HCT116 (cell line): ENCODE measurements around the gene CSTF2. TPM values are rescaled to one million over a fixed set of nuclear protein-coding genes. Genes with fewer than 3 reads are reported as not detected.

Source experiments
- ATAC-seq: fragments of 200-7000 bp; cut with Tn5 transposase; 2 replicates; pipeline ENCODE4 v1.9.1; 2020; ENCODE audit warnings: mild to moderate bottlenecking, moderate library complexity
- BruUV-seq: library from RNA; stranded (reverse); fragments of 400-500 nt; replicated peaks from 2 replicates; lab custom pipeline; 2021; lab: Mats Ljungman, UMichigan
- CTCF ChIA-PET: fragments of 300-600 bp; sonication (Branson Sonifier 250); formaldehyde crosslinking; loops from one replicate; lab custom pipeline; 2021; ENCODE audit warnings: antibody characterized with exemption; lab: Charles Lee
- POLR2A ChIA-PET: fragments of 300-600, 350-600 bp; sonication (Branson Sonifier 250); formaldehyde crosslinking; loops from one replicate; lab custom pipeline; 2021; ENCODE audit warnings: antibody characterized with exemption; lab: Charles Lee
- RAD21 ChIA-PET, 2 experiments: fragments of 300-600 bp; sonication (Branson Sonifier 250); formaldehyde crosslinking; loops; one replicate each; lab custom pipeline; 2023; ENCODE audit warnings: low total read pairs in 2 of 2; ENCODE audit not compliant: uncharacterized antibody in 2 of 2, unreplicated experiment in 2 of 2, low non-redundant PET in 1 of 2; lab: Charles Lee
- DNase-seq: peaks from one replicate; pipeline ENCODE4 v3.0.0-alpha.2; 2010; ENCODE audit warnings: low read depth, low spot score
- H2AFZ ChIP-seq: fragments of 200-600 bp; shearing (Covaris generic), sonication (generic); 2 replicates; pipeline ENCODE4 v1.6.1; 2017; ENCODE audit warnings: low read depth, mixed run types, mixed read lengths, antibody characterized with exemption, low read length; ENCODE audit not compliant: poor library complexity, severe bottlenecking
- H3K27ac ChIP-seq: 2 replicates; pipeline ENCODE4 v1.5.1; 2012; ENCODE audit warnings: low read depth, low read length
- H3K27me3 ChIP-seq: fragments of 200-600 bp; sonication (generic); 2 replicates; pipeline ENCODE4 v1.6.1; 2016; ENCODE audit warnings: mixed run types, low read length, mixed read lengths; ENCODE audit not compliant: insufficient read depth
- H3K36me3 ChIP-seq, 2 experiments: fragments of 200-500 bp in 1 of 2; fragments of 200-600 bp in 1 of 2; sonication (Bioruptor generic) in 1 of 2; sonication (generic) in 1 of 2; 2 replicates each; pipeline versions ENCODE4 v1.5.1 to v1.6.1; 2014 to 2016; ENCODE audit warnings: low read length in 2 of 2, inconsistent platforms in 1 of 2, mixed read lengths in 1 of 2, mixed run types in 1 of 2; ENCODE audit not compliant: insufficient read depth in 2 of 2, control insufficient read depth in 1 of 2
- H3K4me1 ChIP-seq, 2 experiments: fragments of 200-600 bp in 1 of 2; sonication (generic) in 1 of 2; 2 replicates each; pipeline versions ENCODE4 v1.5.1 to v1.6.1; 2012 to 2017; ENCODE audit warnings: low read length in 2 of 2, inconsistent platforms in 1 of 2, mild to moderate bottlenecking in 1 of 2, mixed read lengths in 1 of 2, mixed run types in 1 of 2, moderate library complexity in 1 of 2; ENCODE audit not compliant: insufficient read depth in 2 of 2, control insufficient read depth in 1 of 2
- H3K4me2 ChIP-seq: fragments of 200-600 bp; sonication (generic); 2 replicates; pipeline ENCODE4 v1.6.1; 2017; ENCODE audit warnings: mixed run types, low read length, mixed read lengths
- H3K4me3 ChIP-seq, 2 experiments: fragments of 200-600 bp in 1 of 2; sonication (generic) in 1 of 2; replicated peaks in 1 of 2; 2 replicates each; pipeline ENCODE4 v1.5.1; 2011 to 2016; ENCODE audit warnings: low read length in 2 of 2, control low read depth in 1 of 2, low read depth in 1 of 2, mild to moderate bottlenecking in 1 of 2, mixed read lengths in 1 of 2, mixed run types in 1 of 2
- H3K79me2 ChIP-seq: fragments of 200-600 bp; sonication (generic); 2 replicates; pipeline ENCODE4 v1.6.1; 2017; ENCODE audit warnings: mild to moderate bottlenecking, mixed run types, low read length, moderate library complexity, mixed read lengths; ENCODE audit not compliant: insufficient read depth
- H3K9ac ChIP-seq: fragments of 200-600 bp; sonication (generic); 2 replicates; pipeline ENCODE4 v1.6.1; 2016; ENCODE audit warnings: low read length, mixed read lengths
- H3K9me2 ChIP-seq: fragments of 200-600 bp; sonication (generic), shearing (Covaris generic); 2 replicates; pipeline ENCODE4 v1.6.1; 2017; ENCODE audit warnings: mixed run types, mild to moderate bottlenecking, moderate library complexity; ENCODE audit not compliant: insufficient read depth
- H3K9me3 ChIP-seq, 2 experiments: fragments of 200-500 bp in 1 of 2; fragments of 200-600 bp in 1 of 2; sonication (Bioruptor generic) in 1 of 2; sonication (generic) in 1 of 2; 2 replicates each; pipeline ENCODE4 v1.6.1; 2014 to 2017; ENCODE audit warnings: low read length in 2 of 2, mixed read lengths in 2 of 2, inconsistent platforms in 1 of 2, low read depth in 1 of 2, mild to moderate bottlenecking in 1 of 2, mixed run types in 1 of 2, moderate library complexity in 1 of 2; ENCODE audit not compliant: control insufficient read depth in 1 of 2, insufficient read depth in 1 of 2
- H4K20me1 ChIP-seq: fragments of 200-600 bp; sonication (generic), shearing (Covaris generic); 2 replicates; pipeline ENCODE4 v1.6.1; 2017; ENCODE audit warnings: mixed run types, mild to moderate bottlenecking, moderate library complexity; ENCODE audit not compliant: insufficient read depth
- ATF3 ChIP-seq: IDR thresholded peaks from 2 replicates; pipeline ENCODE4 v1.6.1; 2012
- CBX3 ChIP-seq: IDR thresholded peaks from 2 replicates; pipeline ENCODE4 v1.6.1; 2012; ENCODE audit warnings: low read depth
- EZH2 ChIP-seq: fragments of 200-600 bp; sonication (generic); IDR thresholded peaks from 2 replicates; pipeline ENCODE4 v1.6.1; 2017; ENCODE audit warnings: antibody characterized with exemption, mixed run types
- EZH2phosphoT487 ChIP-seq: fragments of 200-600 bp; IDR thresholded peaks from 2 replicates; pipeline ENCODE4 v1.6.1; 2018; ENCODE audit warnings: antibody characterized with exemption, borderline replicate concordance
- JUND ChIP-seq: IDR thresholded peaks from 2 replicates; pipeline ENCODE4 v1.6.1; 2012
- POLR2AphosphoS5 ChIP-seq: IDR thresholded peaks from 2 replicates; pipeline ENCODE4 v1.6.1; 2011; ENCODE audit warnings: mild to moderate bottlenecking, low read depth, low read length, moderate library complexity
- SIN3A ChIP-seq: IDR thresholded peaks from 2 replicates; pipeline ENCODE4 v1.6.1; 2012; ENCODE audit warnings: low read depth
- SRF ChIP-seq: IDR thresholded peaks from 2 replicates; pipeline ENCODE4 v1.6.1; 2012; ENCODE audit warnings: low read depth
- TCF7L2 ChIP-seq: IDR thresholded peaks from 2 replicates; pipeline ENCODE4 v1.7.0; 2011; ENCODE audit warnings: borderline replicate concordance, inconsistent platforms; ENCODE audit not compliant: insufficient read depth, insufficient read length; ENCODE audit errors: extremely low read depth
- YY1 ChIP-seq: IDR thresholded peaks from 2 replicates; pipeline ENCODE4 v1.6.1; 2011; ENCODE audit warnings: low read length, low read depth, moderate library complexity, mild to moderate bottlenecking; ENCODE audit not compliant: insufficient replicate concordance; ENCODE audit errors: extremely low read depth
- ZFX ChIP-seq: fragments of 450-650 bp; IDR thresholded peaks from 2 replicates; pipeline ENCODE4 v1.6.1; 2017
- ZNF274 ChIP-seq: fragments of 200-500 bp; sonication (Bioruptor generic); IDR thresholded peaks from 2 replicates; pipeline ENCODE4 v1.6.1; 2014; ENCODE audit warnings: mild to moderate bottlenecking, low read depth, low read length, inconsistent platforms
- intact Hi-C: fragments of 100-400 bp; cut with micrococcal nuclease; formaldehyde crosslinking; loops from 2 replicates; pipeline ENCODE4 v1.10.0; 2022
- total RNA-seq: library from RNA; stranded (reverse); gene quantifications from one replicate; pipeline ENCODE4 v1.2.1, GENCODE V29; 2021; ENCODE audit not compliant: unreplicated experiment
- TF ChIP-seq, protein P1 (sequence below): IDR thresholded peaks from 2 replicates; pipeline ENCODE4 v1.6.1; 2011; ENCODE audit warnings: mild to moderate bottlenecking, low read length, moderate library complexity; ENCODE audit not compliant: insufficient replicate concordance; ENCODE audit errors: extremely low read depth

CSTF2 gene
- total RNA-seq, 1 experiment from 2014 or later, result 34.1 TPM

DNA sequence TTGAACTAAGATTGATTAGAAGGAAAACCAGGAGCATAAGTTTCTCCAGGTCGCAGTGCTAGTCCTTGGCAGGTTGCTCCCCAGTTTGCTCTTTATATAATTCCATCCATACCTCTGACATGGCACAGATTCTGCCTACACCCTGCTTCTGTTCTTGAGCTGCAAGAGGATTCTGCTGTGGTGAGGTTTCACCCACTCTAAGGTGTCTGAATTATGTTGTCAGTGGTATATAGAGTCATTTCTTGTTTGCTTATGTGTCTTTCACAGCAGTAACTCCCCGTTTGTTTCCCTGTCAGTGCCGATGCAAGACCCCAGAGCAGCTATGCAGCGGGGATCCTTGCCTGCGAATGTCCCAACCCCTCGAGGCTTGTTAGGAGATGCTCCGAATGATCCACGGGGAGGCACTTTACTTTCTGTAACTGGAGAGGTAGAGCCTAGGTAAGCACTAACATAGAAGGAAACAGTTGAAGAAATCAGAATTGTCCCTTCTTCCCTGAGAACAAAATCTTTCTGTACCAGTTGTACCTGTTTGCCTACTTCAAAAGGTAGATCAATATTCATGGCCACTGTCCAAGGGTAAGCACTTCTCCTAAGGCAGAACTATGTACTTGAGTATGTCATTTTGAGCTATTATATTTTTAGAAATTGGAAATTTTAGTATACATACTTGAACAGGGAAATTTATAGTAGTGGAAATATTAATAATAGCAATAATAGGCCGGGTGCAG, 11.2 kb downstream of the CSTF2 start:
- Histone ChIP-seq H2AFZ (no peak overlapping the region), H3K9me2 (no peaks in the 10 kb centered on the region), H3K4me3 (no peak overlapping the region), H3K27ac (no peak overlapping the region), H3K9me3 (no peaks in the 10 kb centered on the region), H3K36me3 (peaks cover 0 to 5% of the 10 kb centered on the region in 2 experiments; a peak in 3 of 4 replicates), H3K4me2 (no peak overlapping the region), H3K27me3 (no peaks in the 10 kb centered on the region), H3K79me2 (no peaks in the 10 kb centered on the region), H4K20me1 (no peaks in the 10 kb centered on the region), H3K9ac (no peak overlapping the region), H3K4me1 (no peaks in the 10 kb centered on the region)
- TF ChIP-seq ZFX (no peak), POLR2AphosphoS5 (no peak), ATF3 (no peak), SIN3A (no peak), JUND (no peak), TCF7L2 (no peak), SRF (no peak)
- DNase-seq (no peak), ATAC-seq (no peak)
- intact Hi-C loops, result no loop called here
- ChIA-PET POLR2A (no interaction called here), CTCF (no interaction called here), RAD21 (no interaction called here)
- BruUV-seq, result no TSS peak

GRCh38 chrX:100850317-100850716, 30.1 kb downstream of the CSTF2 start:
- H3K9ac ChIP-seq, result no peak overlapping the region
- H3K4me3 ChIP-seq, result no peak overlapping the region
- H3K36me3 ChIP-seq, result no peaks in the 10 kb centered on the region
- H3K9me3 ChIP-seq, result no peaks in the 10 kb centered on the region
- RAD21 ChIA-PET, result no interaction called here
- intact Hi-C loops, result no loop called here
- no peak for DNase-seq
- no peaks in the 10 kb centered on the region for H3K4me1 ChIP-seq
- BruUV-seq, result no TSS peak
- ATAC-seq, result no peak
- H3K4me2 ChIP-seq, result no peak overlapping the region
- no peaks in the 10 kb centered on the region for H3K79me2 ChIP-seq
- H3K27ac ChIP-seq, result no peak overlapping the region
- no peaks in the 10 kb centered on the region for H3K9me2 ChIP-seq
- H2AFZ ChIP-seq, result no peak overlapping the region
- POLR2A ChIA-PET, result no interaction called here
- no peaks in the 10 kb centered on the region for H4K20me1 ChIP-seq
- no peaks in the 10 kb centered on the region for H3K27me3 ChIP-seq
- CTCF ChIA-PET, result no interaction called here
- TF ChIP-seq YY1 (no peak), SRF (no peak), ZNF274 (no peak), POLR2AphosphoS5 (no peak), EZH2phosphoT487 (no peak), CBX3 (no peak), EZH2 (no peak)
- TF ChIP-seq, protein P1, sequence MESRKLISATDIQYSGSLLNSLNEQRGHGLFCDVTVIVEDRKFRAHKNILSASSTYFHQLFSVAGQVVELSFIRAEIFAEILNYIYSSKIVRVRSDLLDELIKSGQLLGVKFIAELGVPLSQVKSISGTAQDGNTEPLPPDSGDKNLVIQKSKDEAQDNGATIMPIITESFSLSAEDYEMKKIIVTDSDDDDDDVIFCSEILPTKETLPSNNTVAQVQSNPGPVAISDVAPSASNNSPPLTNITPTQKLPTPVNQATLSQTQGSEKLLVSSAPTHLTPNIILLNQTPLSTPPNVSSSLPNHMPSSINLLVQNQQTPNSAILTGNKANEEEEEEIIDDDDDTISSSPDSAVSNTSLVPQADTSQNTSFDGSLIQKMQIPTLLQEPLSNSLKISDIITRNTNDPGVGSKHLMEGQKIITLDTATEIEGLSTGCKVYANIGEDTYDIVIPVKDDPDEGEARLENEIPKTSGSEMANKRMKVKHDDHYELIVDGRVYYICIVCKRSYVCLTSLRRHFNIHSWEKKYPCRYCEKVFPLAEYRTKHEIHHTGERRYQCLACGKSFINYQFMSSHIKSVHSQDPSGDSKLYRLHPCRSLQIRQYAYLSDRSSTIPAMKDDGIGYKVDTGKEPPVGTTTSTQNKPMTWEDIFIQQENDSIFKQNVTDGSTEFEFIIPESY, result no peak
